Astrocyte of the cerebellum (primary cell): ENCODE data around the gene EIF1.

ENCODE experiments used
- DNase-seq: peaks from one replicate; pipeline ENCODE4 v3.0.0-alpha.2; 2011; ENCODE audit warnings: low read depth
- H3K4me3 ChIP-seq: 2 replicates; pipeline ENCODE4 v1.5.1; 2011; ENCODE audit warnings: mild to moderate bottlenecking, low read depth, low read length, moderate library complexity
- CTCF ChIP-seq: IDR thresholded peaks from 2 replicates; pipeline ENCODE4 v1.5.1; 2012; ENCODE audit warnings: low read length, low read depth, moderate library complexity, mild to moderate bottlenecking; ENCODE audit errors: missing control alignments
- in situ Hi-C: cut with HindIII; loops from 2 replicates; pipeline ENCODE4 v1.10.0; 2017; ENCODE audit warnings: low sequenced_read_pairs

Gene EIF1

GRCh38 chr17:41717408-41718286 is 29.0 kb downstream of the EIF1 start:
- no peak overlapping the region for H3K4me3 ChIP-seq
- in situ Hi-C loops: no loop called here
- TF ChIP-seq CTCF: no peak
- no peak for DNase-seq

- DNase-seq: no peak
- H3K4me3 ChIP-seq: no peak overlapping the region
- in situ Hi-C loops: no loop called here
- TF ChIP-seq CTCF: no peak
Measured at GRCh38 chr17:41718287-41718645, 29.6 kb downstream of the EIF1 start.

GRCh38 chr17:41722231-41722630 is 33.5 kb downstream of the EIF1 start:
- no peak for DNase-seq
- no peak for TF ChIP-seq CTCF
- in situ Hi-C loops: loop anchor here (10.0 kb wide), 1 partner anchor 83 kb away; no protein-coding TSS in a partner anchor

GRCh38 chr17:41723801-41724475 is 35.3 kb downstream of the EIF1 start:
- no peak overlapping the region for H3K4me3 ChIP-seq
- no peak for TF ChIP-seq CTCF
- in situ Hi-C loops: loop anchor here (10.0 kb wide), 1 partner anchor 81 kb away; no protein-coding TSS in a partner anchor
- no peak for DNase-seq

More at GRCh38 chr17:41722231-41722630, 33.5 kb downstream of the EIF1 start:
- no peak overlapping the region for H3K4me3 ChIP-seq

GRCh38 chr17:41724476-41725050 is 35.9 kb downstream of the EIF1 start:
- in situ Hi-C loops: loop anchor here (10.0 to 25.0 kb wide), 2 partner anchors 80 to 238 kb away; partner anchors contain the start of gene CNP
- no peak for DNase-seq
- TF ChIP-seq CTCF: no peak
- no peak overlapping the region for H3K4me3 ChIP-seq

GRCh38 chr17:41725134-41725533 is 36.4 kb downstream of the EIF1 start:
- in situ Hi-C loops: loop anchor here (10.0 to 25.0 kb wide), 2 partner anchors 80 to 237 kb away; partner anchors contain the start of gene CNP
- H3K4me3 ChIP-seq: no peak overlapping the region
- no peak for TF ChIP-seq CTCF
- DNase-seq: no peak
